ENCODE data around the gene ANTXRL. TPM values are rescaled to one million over a fixed set of nuclear protein-coding genes. Genes with fewer than 3 reads are reported as not detected.
"Not testable (repeated sequence)": the region's sequence is repeated elsewhere in the genome, so short reads cannot be mapped to it uniquely, and the experiment has no call there.

The ANTXRL gene
- total RNA-seq, 1 donor from 2014 or later = not detected

DNA sequence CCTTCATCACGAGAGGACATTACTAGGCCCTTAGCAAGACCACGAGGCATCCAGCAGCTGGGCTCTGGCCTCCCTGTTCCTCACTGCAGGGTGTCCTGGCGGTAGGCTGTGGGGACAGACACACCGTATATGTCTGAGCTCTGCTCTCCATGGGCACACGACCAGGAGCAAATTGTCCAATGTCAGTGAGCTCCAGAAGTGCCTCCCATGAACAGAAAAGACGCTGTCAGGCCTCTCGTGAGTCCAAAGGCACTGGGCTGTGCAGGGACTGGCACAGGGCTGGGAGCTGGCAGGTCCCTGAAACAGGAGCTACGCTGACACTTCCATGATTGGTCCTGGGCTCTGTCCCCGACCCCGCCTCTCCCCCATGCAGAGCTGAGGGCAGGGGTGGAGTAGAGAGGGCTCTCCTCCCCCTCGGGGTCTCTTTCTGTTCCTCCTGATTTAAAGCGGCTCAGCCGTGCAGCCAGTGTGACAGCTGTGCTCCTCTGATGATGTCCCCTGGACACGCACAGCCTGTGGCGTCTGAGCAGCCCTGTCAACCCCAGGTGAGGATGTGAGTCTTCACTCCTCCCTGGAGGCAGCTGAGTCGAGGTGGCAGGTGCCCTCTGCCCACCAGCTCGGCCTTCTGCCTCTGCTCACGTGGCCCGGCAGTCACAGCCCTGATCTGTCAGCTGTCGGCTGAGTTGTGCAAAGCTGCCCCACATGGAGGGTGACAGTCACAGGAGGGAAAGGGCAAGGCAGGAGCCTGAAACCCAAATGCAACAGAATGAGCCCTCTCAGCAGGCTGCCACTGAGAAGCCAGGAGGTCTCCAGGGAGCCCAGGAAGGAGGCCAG is 13.0 kb downstream of the ANTXRL start:
- H3K27me3 Mint-ChIP-seq (ENCODE audit: low read depth) = no peaks in the 10 kb centered on the region
- no peak overlapping the region for H3K4me3 Mint-ChIP-seq (ENCODE audit: unreplicated experiment)
- no peak for DNase-seq (ENCODE audit: low spot score)

DNA sequence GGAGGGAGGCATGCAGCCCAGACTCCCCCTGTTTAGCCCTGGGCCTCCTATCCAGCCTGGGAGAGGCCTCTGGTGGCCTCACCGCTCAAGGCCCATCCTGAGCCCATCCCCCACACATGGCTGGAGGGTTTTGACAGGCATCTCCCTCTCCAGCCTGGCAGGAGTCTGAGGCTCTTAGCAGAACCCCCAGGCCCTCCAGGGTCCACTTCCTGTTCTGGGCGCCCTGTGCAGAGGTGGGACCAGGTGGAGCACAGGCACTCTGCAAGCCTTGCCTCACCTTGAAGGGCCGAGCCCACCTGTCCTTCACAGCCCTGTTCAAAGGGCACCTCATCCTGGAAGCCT is 13.5 kb downstream of the ANTXRL start:
- H3K36me3 Mint-ChIP-seq (ENCODE audit: low read depth); H3K4me3 Mint-ChIP-seq (ENCODE audit: unreplicated experiment); DNase-seq (ENCODE audit: low spot score); H3K9me3 Mint-ChIP-seq (ENCODE audit: low read depth); H3K27me3 Mint-ChIP-seq (ENCODE audit: low read depth); H3K27ac Mint-ChIP-seq (ENCODE audit: unreplicated experiment): not testable (repeated sequence)
- H3K4me1 Mint-ChIP-seq (ENCODE audit: low read depth) = peaks cover 17% of the 10 kb centered on the region

More for the DNA sequence above, 13.0 kb downstream of the ANTXRL start:
- Mint-ChIP-seq H3K36me3 (ENCODE audit: low read depth) (no peaks in the 10 kb centered on the region), H3K27ac (ENCODE audit: unreplicated experiment) (no peak overlapping the region), H3K9me3 (ENCODE audit: low read depth) (no peaks in the 10 kb centered on the region), H3K4me1 (ENCODE audit: low read depth) (peaks cover 13% of the 10 kb centered on the region)
- TF ChIP-seq, protein P1, sequence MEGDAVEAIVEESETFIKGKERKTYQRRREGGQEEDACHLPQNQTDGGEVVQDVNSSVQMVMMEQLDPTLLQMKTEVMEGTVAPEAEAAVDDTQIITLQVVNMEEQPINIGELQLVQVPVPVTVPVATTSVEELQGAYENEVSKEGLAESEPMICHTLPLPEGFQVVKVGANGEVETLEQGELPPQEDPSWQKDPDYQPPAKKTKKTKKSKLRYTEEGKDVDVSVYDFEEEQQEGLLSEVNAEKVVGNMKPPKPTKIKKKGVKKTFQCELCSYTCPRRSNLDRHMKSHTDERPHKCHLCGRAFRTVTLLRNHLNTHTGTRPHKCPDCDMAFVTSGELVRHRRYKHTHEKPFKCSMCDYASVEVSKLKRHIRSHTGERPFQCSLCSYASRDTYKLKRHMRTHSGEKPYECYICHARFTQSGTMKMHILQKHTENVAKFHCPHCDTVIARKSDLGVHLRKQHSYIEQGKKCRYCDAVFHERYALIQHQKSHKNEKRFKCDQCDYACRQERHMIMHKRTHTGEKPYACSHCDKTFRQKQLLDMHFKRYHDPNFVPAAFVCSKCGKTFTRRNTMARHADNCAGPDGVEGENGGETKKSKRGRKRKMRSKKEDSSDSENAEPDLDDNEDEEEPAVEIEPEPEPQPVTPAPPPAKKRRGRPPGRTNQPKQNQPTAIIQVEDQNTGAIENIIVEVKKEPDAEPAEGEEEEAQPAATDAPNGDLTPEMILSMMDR (IDR thresholded peaks at IDR 0.05) = no peak

DNA sequence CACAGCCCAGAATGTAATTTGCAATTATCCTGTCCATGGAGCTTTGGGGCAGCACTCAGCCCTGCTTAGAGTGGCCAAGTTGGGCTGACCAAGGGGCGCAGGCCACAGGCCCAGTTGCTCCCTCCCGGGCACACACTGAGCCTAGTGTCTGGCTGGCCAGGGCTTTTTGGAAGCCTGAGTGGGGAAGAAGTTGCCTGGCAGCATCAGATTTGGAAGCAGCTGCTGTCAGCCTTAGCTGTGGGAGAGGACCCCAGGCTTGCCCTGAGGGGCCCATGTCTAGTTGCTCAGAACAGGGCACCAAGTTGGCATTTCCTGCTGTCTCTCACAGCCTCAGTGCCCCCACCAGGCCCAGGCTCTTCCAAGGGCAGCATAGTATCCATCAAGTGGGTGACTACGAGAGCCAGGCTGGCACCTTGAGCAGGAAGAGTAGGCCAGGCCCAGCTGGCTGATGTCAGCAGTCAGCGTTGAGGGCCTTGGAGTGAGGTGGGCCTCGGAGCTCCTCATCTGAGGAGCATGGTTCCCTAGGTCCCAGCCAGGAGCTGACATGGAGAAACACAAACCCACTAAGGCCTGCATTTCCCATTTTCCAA is 14.4 kb downstream of the ANTXRL start:
- Mint-ChIP-seq H3K36me3 (ENCODE audit: low read depth) (no peaks in the 10 kb centered on the region), H3K27ac (ENCODE audit: unreplicated experiment) (no peak overlapping the region), H3K27me3 (ENCODE audit: low read depth) (peaks cover 2% of the 10 kb centered on the region), H3K9me3 (ENCODE audit: low read depth) (no peaks in the 10 kb centered on the region), H3K4me3 (ENCODE audit: unreplicated experiment) (no peak overlapping the region), H3K4me1 (ENCODE audit: low read depth) (peaks cover 24% of the 10 kb centered on the region)
- TF ChIP-seq, protein P1 (IDR thresholded peaks at IDR 0.05) = no peak
- no peak for DNase-seq (ENCODE audit: low spot score)

DNA sequence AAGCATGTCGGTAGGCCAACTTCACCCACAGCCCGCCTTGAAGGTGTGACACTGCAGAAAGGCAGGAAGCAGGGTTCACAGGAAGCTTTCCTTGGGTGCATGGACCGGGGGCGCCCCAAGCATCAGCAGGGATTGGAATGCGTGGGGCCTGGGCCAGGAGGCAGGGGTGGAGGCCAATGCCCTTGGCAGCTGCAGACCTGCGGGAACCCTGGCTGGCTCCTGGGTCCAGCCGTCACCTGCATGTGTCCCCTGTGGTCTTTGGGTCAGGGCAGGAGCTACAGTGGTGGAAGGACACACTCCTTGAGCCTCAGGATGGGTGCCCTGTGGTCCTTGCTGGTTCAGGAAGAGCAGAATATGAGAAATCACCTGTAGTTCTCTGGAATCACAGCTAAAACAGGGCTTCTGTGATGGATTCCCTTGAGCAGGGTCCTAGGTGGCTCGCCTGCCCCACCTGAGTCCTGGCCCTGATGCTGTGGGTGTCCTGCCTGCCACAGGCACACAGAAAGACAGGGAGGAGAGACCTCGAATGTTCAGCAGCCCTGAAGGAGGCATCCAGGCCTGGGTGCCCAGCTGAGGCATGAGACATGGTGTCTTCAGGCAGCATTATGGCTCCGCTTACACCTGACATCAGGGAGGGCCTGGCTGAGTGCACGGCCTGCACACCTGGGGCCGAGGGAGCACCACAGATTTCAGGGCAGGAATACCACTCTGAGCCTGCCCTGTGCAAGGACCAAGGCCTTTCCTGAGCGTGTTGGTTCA is 15.1 kb downstream of the ANTXRL start:
- Mint-ChIP-seq H3K9me3 (ENCODE audit: low read depth) (no peaks in the 10 kb centered on the region), H3K4me3 (ENCODE audit: unreplicated experiment) (no peak overlapping the region), H3K27me3 (ENCODE audit: low read depth) (peaks cover 2% of the 10 kb centered on the region), H3K4me1 (ENCODE audit: low read depth) (peaks cover 24% of the 10 kb centered on the region), H3K27ac (ENCODE audit: unreplicated experiment) (no peak overlapping the region), H3K36me3 (ENCODE audit: low read depth) (no peaks in the 10 kb centered on the region)
- no peak for DNase-seq (ENCODE audit: low spot score)
- TF ChIP-seq, protein P1 (IDR thresholded peaks at IDR 0.05) = no peak

DNA sequence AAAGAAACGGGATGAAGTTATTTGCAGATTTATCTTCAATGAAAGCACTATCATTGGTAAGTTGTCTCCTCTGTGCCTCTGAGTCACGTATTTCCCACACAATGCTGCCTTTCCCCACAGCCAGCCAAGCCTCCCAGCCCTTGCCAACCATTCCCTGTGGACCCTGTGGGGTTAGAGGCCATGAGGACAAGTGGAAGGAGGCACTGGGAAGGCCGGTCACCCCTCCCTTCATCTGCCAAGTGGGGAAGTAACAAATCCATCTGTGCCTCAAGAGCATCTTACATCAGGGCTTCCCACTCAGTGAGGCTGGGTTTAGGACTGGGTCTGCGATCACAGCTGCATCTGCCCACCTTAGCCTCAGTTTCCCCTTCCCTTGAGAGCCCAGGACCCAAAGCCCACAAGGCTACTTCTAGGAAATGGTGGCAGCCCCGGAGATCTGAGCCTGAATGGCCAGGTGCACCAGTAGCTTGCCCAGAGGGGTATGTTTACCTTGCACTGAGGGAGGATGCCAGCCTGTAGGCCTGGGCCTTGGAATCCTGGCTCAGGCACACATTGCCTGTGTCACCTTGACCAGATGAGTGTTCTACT is 16.1 kb downstream of the ANTXRL start:
- not testable (repeated sequence) for DNase-seq (ENCODE audit: low spot score); H3K4me3 Mint-ChIP-seq (ENCODE audit: unreplicated experiment); H3K27ac Mint-ChIP-seq (ENCODE audit: unreplicated experiment); H3K9me3 Mint-ChIP-seq (ENCODE audit: low read depth); H3K36me3 Mint-ChIP-seq (ENCODE audit: low read depth); H3K27me3 Mint-ChIP-seq (ENCODE audit: low read depth)
- H3K4me1 Mint-ChIP-seq (ENCODE audit: low read depth) = peaks cover 24% of the 10 kb centered on the region

DNA sequence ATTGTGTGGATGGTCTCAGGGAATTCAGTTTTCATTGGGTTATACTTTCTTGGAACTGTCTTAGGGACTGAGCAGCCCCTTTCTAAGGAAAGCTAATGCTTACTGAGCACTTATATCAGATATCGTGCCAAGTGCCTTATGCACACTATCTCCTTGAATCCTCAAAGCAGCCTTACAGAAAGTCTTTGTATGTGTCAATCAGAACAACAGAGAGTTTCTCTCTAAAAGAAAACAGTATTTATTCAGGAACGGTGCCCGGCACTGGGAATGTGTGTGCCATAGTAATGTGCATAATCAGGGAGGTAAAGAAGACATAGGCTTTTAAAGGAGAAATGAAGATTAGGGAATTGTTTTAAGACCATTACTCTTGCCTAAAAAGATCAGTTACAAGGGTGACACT is 17.3 kb downstream of the ANTXRL start:
- TF ChIP-seq, protein P1 (IDR thresholded peaks at IDR 0.05) = no peak
- Mint-ChIP-seq H3K27ac (ENCODE audit: unreplicated experiment) (no peak overlapping the region), H3K9me3 (ENCODE audit: low read depth) (no peaks in the 10 kb centered on the region), H3K36me3 (ENCODE audit: low read depth) (no peaks in the 10 kb centered on the region), H3K4me1 (ENCODE audit: low read depth) (peaks cover 24% of the 10 kb centered on the region), H3K4me3 (ENCODE audit: unreplicated experiment) (no peak overlapping the region), H3K27me3 (ENCODE audit: low read depth) (peaks cover 2% of the 10 kb centered on the region)
- DNase-seq (ENCODE audit: low spot score) = no peak

DNA sequence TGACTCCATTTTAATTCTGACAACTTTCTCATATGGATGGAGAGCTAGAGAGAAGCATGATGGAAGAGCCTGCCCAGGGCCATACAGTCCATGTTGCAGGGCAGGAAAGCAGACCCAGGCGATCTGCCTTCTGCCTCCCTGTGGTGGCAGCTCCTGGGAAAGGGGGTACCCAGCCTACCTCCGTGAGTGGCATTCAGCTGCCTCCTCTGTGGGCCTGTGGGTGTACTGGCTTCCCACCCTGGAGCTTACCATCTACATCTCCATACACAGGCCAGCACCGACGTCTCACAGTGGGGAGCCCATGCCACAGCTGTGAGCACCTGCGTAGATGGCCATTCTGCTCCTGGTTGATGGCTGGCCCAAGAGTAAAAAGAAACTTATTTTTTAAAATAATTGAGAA is 17.9 kb downstream of the ANTXRL start:
- H3K9me3 Mint-ChIP-seq (ENCODE audit: low read depth); DNase-seq (ENCODE audit: low spot score); H3K27ac Mint-ChIP-seq (ENCODE audit: unreplicated experiment); H3K4me3 Mint-ChIP-seq (ENCODE audit: unreplicated experiment); H3K36me3 Mint-ChIP-seq (ENCODE audit: low read depth); H3K27me3 Mint-ChIP-seq (ENCODE audit: low read depth): not testable (repeated sequence)
- H3K4me1 Mint-ChIP-seq (ENCODE audit: low read depth) = peaks cover 24% of the 10 kb centered on the region

Data from chondrocyte (in vitro differentiated cells).